ENCODE data around the gene PLEKHA7.
"Not testable (repeated sequence)": the region's sequence is repeated elsewhere in the genome, so short reads cannot be mapped to it uniquely, and the experiment has no call there.

PLEKHA7 gene

GRCh38 chr11:16893456-16894066, 120.7 kb downstream of the PLEKHA7 start:
- H3K4me3 ChIP-seq (ENCODE audit: low read depth, low read length), result no peak overlapping the region
- TF ChIP-seq, protein P1, sequence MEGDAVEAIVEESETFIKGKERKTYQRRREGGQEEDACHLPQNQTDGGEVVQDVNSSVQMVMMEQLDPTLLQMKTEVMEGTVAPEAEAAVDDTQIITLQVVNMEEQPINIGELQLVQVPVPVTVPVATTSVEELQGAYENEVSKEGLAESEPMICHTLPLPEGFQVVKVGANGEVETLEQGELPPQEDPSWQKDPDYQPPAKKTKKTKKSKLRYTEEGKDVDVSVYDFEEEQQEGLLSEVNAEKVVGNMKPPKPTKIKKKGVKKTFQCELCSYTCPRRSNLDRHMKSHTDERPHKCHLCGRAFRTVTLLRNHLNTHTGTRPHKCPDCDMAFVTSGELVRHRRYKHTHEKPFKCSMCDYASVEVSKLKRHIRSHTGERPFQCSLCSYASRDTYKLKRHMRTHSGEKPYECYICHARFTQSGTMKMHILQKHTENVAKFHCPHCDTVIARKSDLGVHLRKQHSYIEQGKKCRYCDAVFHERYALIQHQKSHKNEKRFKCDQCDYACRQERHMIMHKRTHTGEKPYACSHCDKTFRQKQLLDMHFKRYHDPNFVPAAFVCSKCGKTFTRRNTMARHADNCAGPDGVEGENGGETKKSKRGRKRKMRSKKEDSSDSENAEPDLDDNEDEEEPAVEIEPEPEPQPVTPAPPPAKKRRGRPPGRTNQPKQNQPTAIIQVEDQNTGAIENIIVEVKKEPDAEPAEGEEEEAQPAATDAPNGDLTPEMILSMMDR (IDR thresholded peaks at IDR 0.05; ENCODE audit: low read depth, low read length), result no peak
- TF ChIP-seq, protein P2, sequence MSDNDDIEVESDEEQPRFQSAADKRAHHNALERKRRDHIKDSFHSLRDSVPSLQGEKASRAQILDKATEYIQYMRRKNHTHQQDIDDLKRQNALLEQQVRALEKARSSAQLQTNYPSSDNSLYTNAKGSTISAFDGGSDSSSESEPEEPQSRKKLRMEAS (IDR thresholded peaks at IDR 0.05; ENCODE audit: low read depth, low read length), result no peak
- TF ChIP-seq POLR2A (IDR thresholded peaks at IDR 0.05; ENCODE audit: extremely low read depth, insufficient read length) (no peak), MYC (IDR thresholded peaks at IDR 0.05; ENCODE audit: low read depth, low read length) (no peak)
- DNase-seq (ENCODE audit: low read depth), result no peak

GRCh38 chr11:16891964-16892363, 122.2 kb downstream of the PLEKHA7 start:
- no peak overlapping the region for H3K4me3 ChIP-seq (ENCODE audit: low read depth, low read length)
- no peak for DNase-seq (ENCODE audit: low read depth)
- TF ChIP-seq POLR2A (IDR thresholded peaks at IDR 0.05; ENCODE audit: extremely low read depth, insufficient read length) (no peak), MYC (IDR thresholded peaks at IDR 0.05; ENCODE audit: low read depth, low read length) (no peak)
- TF ChIP-seq, protein P1 (IDR thresholded peaks at IDR 0.05; ENCODE audit: low read depth, low read length), result no peak
- TF ChIP-seq, protein P2 (IDR thresholded peaks at IDR 0.05; ENCODE audit: low read depth, low read length), result no peak

GRCh38 chr11:16891165-16891564, 123.0 kb downstream of the PLEKHA7 start:
- H3K4me3 ChIP-seq (ENCODE audit: low read depth, low read length), result no peak overlapping the region
- no peak for TF ChIP-seq POLR2A (IDR thresholded peaks at IDR 0.05; ENCODE audit: extremely low read depth, insufficient read length)
- TF ChIP-seq, protein P1 (IDR thresholded peaks at IDR 0.05; ENCODE audit: low read depth, low read length), result no peak
- TF ChIP-seq, protein P2 (IDR thresholded peaks at IDR 0.05; ENCODE audit: low read depth, low read length), result no peak
- no peak for DNase-seq (ENCODE audit: low read depth)

DNA sequence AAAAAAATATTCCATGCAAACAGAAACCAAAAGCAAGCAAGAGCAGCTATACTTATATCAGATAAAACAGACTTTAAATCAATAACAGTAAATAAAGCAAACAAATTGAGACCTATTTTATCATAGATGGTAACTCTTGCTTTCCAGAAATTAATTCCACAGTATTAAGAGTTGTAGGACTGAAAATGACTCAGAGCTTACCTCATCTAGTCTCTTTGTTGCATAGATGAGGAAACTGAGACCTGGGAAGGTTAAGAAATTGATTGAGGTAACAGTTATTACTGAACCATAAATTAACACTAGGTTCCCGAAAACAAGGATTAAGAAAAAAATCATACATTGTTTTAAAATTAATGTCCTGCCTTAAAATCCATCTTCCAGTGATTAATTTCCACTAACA, 123.8 kb downstream of the PLEKHA7 start:
- no peak for DNase-seq (ENCODE audit: low read depth)
- TF ChIP-seq POLR2A (IDR thresholded peaks at IDR 0.05; ENCODE audit: extremely low read depth, insufficient read length) (no peak), MYC (IDR thresholded peaks at IDR 0.05; ENCODE audit: low read depth, low read length) (no peak)
- TF ChIP-seq, protein P1 (IDR thresholded peaks at IDR 0.05; ENCODE audit: low read depth, low read length), result no peak
- TF ChIP-seq, protein P2 (IDR thresholded peaks at IDR 0.05; ENCODE audit: low read depth, low read length), result no peak
- H3K4me3 ChIP-seq (ENCODE audit: low read depth, low read length), result no peak overlapping the region

DNA sequence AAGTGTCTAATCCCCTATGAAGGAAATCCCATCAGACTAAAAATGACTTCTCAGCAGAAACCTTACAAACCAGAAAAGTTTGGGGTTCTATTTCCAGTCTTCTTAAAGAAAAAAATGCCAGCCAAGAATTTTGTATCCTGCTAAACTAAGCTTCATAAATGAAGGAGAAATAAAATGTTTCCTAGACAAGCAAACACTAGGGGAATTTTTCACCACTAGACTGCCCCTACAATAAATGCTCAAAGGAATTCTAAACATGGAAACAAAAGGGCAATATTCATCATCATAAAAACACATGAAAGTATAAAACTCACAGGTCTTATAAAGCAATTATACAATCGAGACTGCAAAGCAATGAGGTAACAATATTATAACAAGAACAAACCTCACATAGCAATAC, 124.3 kb downstream of the PLEKHA7 start:
- DNase-seq (ENCODE audit: low read depth), result no peak
- no peak overlapping the region for H3K4me3 ChIP-seq (ENCODE audit: low read depth, low read length)
- TF ChIP-seq MYC (IDR thresholded peaks at IDR 0.05; ENCODE audit: low read depth, low read length) (no peak), POLR2A (IDR thresholded peaks at IDR 0.05; ENCODE audit: extremely low read depth, insufficient read length) (no peak)
- TF ChIP-seq, protein P1 (IDR thresholded peaks at IDR 0.05; ENCODE audit: low read depth, low read length), result no peak
- TF ChIP-seq, protein P2 (IDR thresholded peaks at IDR 0.05; ENCODE audit: low read depth, low read length), result no peak

DNA sequence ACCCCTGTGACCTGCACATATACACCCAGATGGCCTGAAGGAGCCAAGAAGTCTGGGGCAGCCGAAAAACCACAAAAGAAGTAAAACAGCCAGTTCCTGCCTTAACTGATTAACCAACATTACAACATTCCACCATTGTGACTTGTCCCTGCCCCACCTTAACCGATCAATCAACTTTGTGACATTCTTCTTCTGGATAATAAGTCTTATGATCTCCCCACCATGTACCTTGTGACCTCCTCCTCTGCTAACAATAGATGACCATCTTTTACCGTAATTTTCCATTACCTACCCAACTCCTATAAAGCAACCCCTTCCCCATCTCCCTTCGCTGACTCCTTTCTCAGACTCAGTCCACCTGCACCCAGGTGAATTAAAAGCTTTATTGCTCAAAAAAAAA, 125.2 kb downstream of the PLEKHA7 start:
- H3K4me3 ChIP-seq (ENCODE audit: low read depth, low read length); DNase-seq (ENCODE audit: low read depth): not testable (repeated sequence)

- H3K4me3 ChIP-seq (ENCODE audit: low read depth, low read length); DNase-seq (ENCODE audit: low read depth): not testable (repeated sequence)
Observed at GRCh38 chr11:16887887-16888286, 126.3 kb downstream of the PLEKHA7 start.
